NCI-H2107 treated with DMSO at 0.1 percent for 48 hours (cell line): ENCODE data around the gene FAM209B.
"Not testable (repeated sequence)": the region's sequence is repeated elsewhere in the genome, so short reads cannot be mapped to it uniquely, and the experiment has no call there.

ENCODE experiments used
- DNase-seq: peaks from one replicate; lab custom pipeline; 2025; ENCODE audit not compliant: unreplicated experiment; lab: John Stamatoyannopoulos, UW

Gene FAM209B

GRCh38 chr20:56532946-56533345, at the start of gene FAM209B:
TSS of gene FAM209B (plus strand) at chr20:56533246. CDS start at chr20:56533342, 96 bp downstream.
- not testable (repeated sequence) for DNase-seq

GRCh38 chr20:56483970-56484369, 49.1 kb upstream of the FAM209B start:
- DNase-seq: no peak

- no peak for DNase-seq
Measured at GRCh38 chr20:56487216-56487615, 45.8 kb upstream of the FAM209B start.

- DNase-seq: no peak
Measured at GRCh38 chr20:56488566-56488965, 44.5 kb upstream of the FAM209B start.

- DNase-seq: no peak
Measured at GRCh38 chr20:56501116-56501515, 31.9 kb upstream of the FAM209B start.

GRCh38 chr20:56503916-56504315, 29.1 kb upstream of the FAM209B start:
- DNase-seq: no peak

GRCh38 chr20:56504373-56505005, 28.6 kb upstream of the FAM209B start:
- no peak for DNase-seq

- no peak for DNase-seq
Measured at GRCh38 chr20:56506103-56506502, 26.9 kb upstream of the FAM209B start.

GRCh38 chr20:56511926-56512325, 21.1 kb upstream of the FAM209B start:
- DNase-seq: no peak

GRCh38 chr20:56513161-56514150, 19.6 kb upstream of the FAM209B start:
- no peak for DNase-seq

GRCh38 chr20:56516631-56517030, 16.4 kb upstream of the FAM209B start:
- no peak for DNase-seq

GRCh38 chr20:56517211-56517610, 15.8 kb upstream of the FAM209B start:
- no peak for DNase-seq

GRCh38 chr20:56517641-56518040, 15.4 kb upstream of the FAM209B start:
- no peak for DNase-seq

GRCh38 chr20:56518126-56518525, 14.9 kb upstream of the FAM209B start:
- DNase-seq: no peak

- no peak for DNase-seq
Measured at GRCh38 chr20:56518721-56519398, 14.2 kb upstream of the FAM209B start.

- no peak for DNase-seq
Measured at GRCh38 chr20:56519551-56519950, 13.5 kb upstream of the FAM209B start.

GRCh38 chr20:56520180-56520579, 12.9 kb upstream of the FAM209B start:
- no peak for DNase-seq

GRCh38 chr20:56520746-56521354, 12.2 kb upstream of the FAM209B start:
- DNase-seq: not testable (repeated sequence)

GRCh38 chr20:56522311-56522710, 10.7 kb upstream of the FAM209B start:
- DNase-seq: no peak

- not testable (repeated sequence) for DNase-seq
Measured at GRCh38 chr20:56524444-56524843, 8.6 kb upstream of the FAM209B start, which contains the start of gene FAM209A. TSS of gene FAM209A (plus strand) at chr20:56524744. CDS start at chr20:56524809, 65 bp downstream.

GRCh38 chr20:56527521-56527920, 5.5 kb upstream of the FAM209B start:
- no peak for DNase-seq
